ENCODE measurements around the gene SLC38A4. TPM values are rescaled to one million over a fixed set of nuclear protein-coding genes. Genes with fewer than 3 reads are reported as not detected.

Gene SLC38A4
- total RNA-seq, 1 donor from 2014 or later = 0.27 TPM

GRCh38 chr12:46795988-46796387, 29.8 kb downstream of the SLC38A4 start:
- DNase-seq = no peak
- no peaks in the 10 kb centered on the region for H3K27me3 ChIP-seq (ENCODE audit: low read depth)
- no peaks in the 10 kb centered on the region for H3K4me1 ChIP-seq
- H3K36me3 ChIP-seq = no peaks in the 10 kb centered on the region
- H3K27ac ChIP-seq (replicated peaks) = no peak overlapping the region
- no peak for TF ChIP-seq CTCF (IDR thresholded peaks at IDR 0.05; ENCODE audit: borderline replicate concordance)
- peaks cover 5% of the 10 kb centered on the region for H3K9me3 ChIP-seq (replicated peaks)
- intact Hi-C loops (cut with micrococcal nuclease) = no loop called here
- no peak overlapping the region for H3K4me3 ChIP-seq

- Histone ChIP-seq H3K36me3 (no peaks in the 10 kb centered on the region), H3K9me3 (replicated peaks) (peaks cover 5% of the 10 kb centered on the region), H3K4me1 (no peaks in the 10 kb centered on the region), H3K27ac (replicated peaks) (no peak overlapping the region), H3K4me3 (no peak overlapping the region), H3K27me3 (ENCODE audit: low read depth) (no peaks in the 10 kb centered on the region)
- no peak for DNase-seq
- intact Hi-C loops (cut with micrococcal nuclease) = no loop called here
- no peak for TF ChIP-seq CTCF (IDR thresholded peaks at IDR 0.05; ENCODE audit: borderline replicate concordance)
These were observed 31.1 kb downstream of the SLC38A4 start for GRCh38 chr12:46794593-46795190.

GRCh38 chr12:46792925-46793324, 32.9 kb downstream of the SLC38A4 start:
- Histone ChIP-seq H3K27me3 (ENCODE audit: low read depth) (no peaks in the 10 kb centered on the region), H3K4me3 (no peak overlapping the region), H3K4me1 (no peaks in the 10 kb centered on the region), H3K27ac (replicated peaks) (no peak overlapping the region), H3K36me3 (no peaks in the 10 kb centered on the region), H3K9me3 (replicated peaks) (peaks cover 5% of the 10 kb centered on the region)
- DNase-seq = no peak
- no peak for TF ChIP-seq CTCF (IDR thresholded peaks at IDR 0.05; ENCODE audit: borderline replicate concordance)
- intact Hi-C loops (cut with micrococcal nuclease) = no loop called here

DNA sequence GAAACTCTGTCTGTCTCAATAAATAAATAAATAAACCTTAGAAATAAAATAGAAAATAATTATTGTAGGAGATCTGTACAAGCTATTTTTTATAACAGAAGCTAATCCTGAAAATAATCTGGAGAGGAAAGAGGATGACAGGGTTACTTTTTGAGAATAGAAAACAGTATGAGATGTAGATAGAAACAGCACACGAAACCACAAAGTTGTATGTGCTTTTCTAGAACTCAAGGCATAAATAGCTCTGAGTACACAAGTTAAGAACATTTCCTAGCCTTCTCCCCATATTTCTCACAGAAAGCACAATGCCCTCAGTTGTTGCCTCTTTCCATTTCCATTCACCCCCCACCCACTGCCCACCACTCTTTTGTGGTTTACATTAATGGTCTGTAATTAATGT, 35.7 kb downstream of the SLC38A4 start:
- H3K9me3 ChIP-seq (replicated peaks) = peaks cover 5% of the 10 kb centered on the region
- H3K27ac ChIP-seq (replicated peaks) = no peak overlapping the region
- H3K27me3 ChIP-seq (ENCODE audit: low read depth) = no peaks in the 10 kb centered on the region
- no peak for TF ChIP-seq CTCF (IDR thresholded peaks at IDR 0.05; ENCODE audit: borderline replicate concordance)
- no peak overlapping the region for H3K4me3 ChIP-seq
- DNase-seq = no peak
- intact Hi-C loops (cut with micrococcal nuclease) = no loop called here
- no peaks in the 10 kb centered on the region for H3K36me3 ChIP-seq
- H3K4me1 ChIP-seq = no peaks in the 10 kb centered on the region

- H3K9me3 ChIP-seq (replicated peaks) = no peaks in the 10 kb centered on the region
- intact Hi-C loops (cut with micrococcal nuclease) = no loop called here
- no peaks in the 10 kb centered on the region for H3K36me3 ChIP-seq
- no peaks in the 10 kb centered on the region for H3K4me1 ChIP-seq
- H3K4me3 ChIP-seq = no peak overlapping the region
- DNase-seq = no peak
- TF ChIP-seq CTCF (IDR thresholded peaks at IDR 0.05; ENCODE audit: borderline replicate concordance) = no peak
- no peaks in the 10 kb centered on the region for H3K27me3 ChIP-seq (ENCODE audit: low read depth)
- no peak overlapping the region for H3K27ac ChIP-seq (replicated peaks)
These were observed 37.5 kb downstream of the SLC38A4 start for GRCh38 chr12:46788072-46788887.

Measured in left ventricle myocardium inferior (tissue), 1 donor.